Neuronal stem cell (in vitro differentiated cells): ENCODE measurements around the gene TLNRD1.

ENCODE experiments used
- DNase-seq: peaks from one replicate; pipeline ENCODE4 v3.0.0-alpha.2; 2013; ENCODE audit warnings: low spot score
- H2AFZ ChIP-seq: one replicate; pipeline ENCODE4 v1.6.1; 2013; ENCODE audit warnings: mild to moderate bottlenecking, low read length, inconsistent platforms
- H2AK5ac ChIP-seq: 2 replicates; pipeline ENCODE4 v1.6.1; 2013; ENCODE audit warnings: low read depth, mild to moderate bottlenecking, inconsistent platforms, low read length, moderate library complexity, mixed read lengths
- H2BK120ac ChIP-seq: 2 replicates; pipeline ENCODE4 v1.6.1; 2013; ENCODE audit warnings: low read depth, mild to moderate bottlenecking, inconsistent platforms, low read length, moderate library complexity, mixed read lengths
- H2BK12ac ChIP-seq: one replicate; pipeline ENCODE4 v1.6.1; 2013; ENCODE audit warnings: low read length, inconsistent platforms
- H2BK15ac ChIP-seq: 2 replicates; pipeline ENCODE4 v1.6.1; 2013; ENCODE audit warnings: mild to moderate bottlenecking, low read length, inconsistent platforms, mixed read lengths
- H2BK5ac ChIP-seq: one replicate; pipeline ENCODE4 v1.6.1; 2013; ENCODE audit warnings: inconsistent platforms, mild to moderate bottlenecking, low read length, moderate library complexity
- H3K14ac ChIP-seq: one replicate; pipeline ENCODE4 v1.6.1; 2013; ENCODE audit warnings: low read length, inconsistent platforms
- H3K18ac ChIP-seq: 2 replicates; pipeline ENCODE4 v1.6.1; 2013; ENCODE audit warnings: low read length, inconsistent platforms
- H3K23ac ChIP-seq: 2 replicates; pipeline ENCODE4 v1.6.1; 2013; ENCODE audit warnings: low read depth, mild to moderate bottlenecking, mixed read lengths, low read length, inconsistent platforms; ENCODE audit not compliant: poor library complexity
- H3K27ac ChIP-seq: replicated peaks from 3 replicates; pipeline ENCODE4 v1.5.1; 2013; ENCODE audit warnings: low read length, inconsistent platforms
- H3K27me3 ChIP-seq, 3 experiments: 2 replicates each; pipeline ENCODE4 v1.6.1; 2013; ENCODE audit warnings: low read length in 3 of 3, mild to moderate bottlenecking in 2 of 3, inconsistent platforms in 1 of 3, low read depth in 1 of 3, mixed read lengths in 1 of 3, moderate library complexity in 1 of 3; ENCODE audit not compliant: control insufficient read depth in 3 of 3, insufficient read depth in 3 of 3
- H3K36me3 ChIP-seq, 2 donors: replicated peaks in 1 of 2; 2 replicates each; pipeline ENCODE4 v1.6.1; 2013; ENCODE audit warnings: low read length in 2 of 2; ENCODE audit not compliant: control insufficient read depth in 2 of 2, insufficient read depth in 2 of 2
- H3K4ac ChIP-seq: 2 replicates; pipeline ENCODE4 v1.6.1; 2013; ENCODE audit warnings: inconsistent platforms, mild to moderate bottlenecking, low read length, moderate library complexity
- H3K4me1 ChIP-seq, 2 donors: 1 replicate in 1 of 2; 2 replicates in 1 of 2; pipeline ENCODE4 v1.6.1; 2013; ENCODE audit warnings: low read length in 2 of 2, low read depth in 1 of 2; ENCODE audit not compliant: control insufficient read depth in 2 of 2, insufficient read depth in 1 of 2
- H3K4me2 ChIP-seq: one replicate; pipeline ENCODE4 v1.6.1; 2013; ENCODE audit warnings: mild to moderate bottlenecking, low read length, inconsistent platforms; ENCODE audit not compliant: insufficient read depth, poor library complexity, severe bottlenecking
- H3K4me3 ChIP-seq, 2 donors: 2 replicates each; pipeline ENCODE4 v1.5.1; 2013; ENCODE audit warnings: low read length in 2 of 2, mild to moderate bottlenecking in 2 of 2, inconsistent platforms in 1 of 2, moderate library complexity in 1 of 2
- H3K79me1 ChIP-seq: one replicate; pipeline ENCODE4 v1.6.1; 2013; ENCODE audit warnings: low read depth, mild to moderate bottlenecking, inconsistent platforms, low read length, moderate library complexity
- H3K9ac ChIP-seq: one replicate; pipeline ENCODE4 v1.6.1; 2013; ENCODE audit warnings: mild to moderate bottlenecking, low read depth, low read length, inconsistent platforms; ENCODE audit not compliant: poor library complexity
- H3K9me3 ChIP-seq, 2 donors: replicated peaks in 1 of 2; 2 replicates each; pipeline versions ENCODE3 to v1.6.1; 2013; ENCODE audit warnings: low read length in 2 of 2, mild to moderate bottlenecking in 2 of 2, inconsistent platforms in 1 of 2, low read depth in 1 of 2, mixed read lengths in 1 of 2, moderate library complexity in 1 of 2; ENCODE audit not compliant: control insufficient read depth in 2 of 2, insufficient read depth in 1 of 2
- H4K8ac ChIP-seq: one replicate; pipeline ENCODE4 v1.6.1; 2013; ENCODE audit warnings: low read depth, mild to moderate bottlenecking, inconsistent platforms, low read length, moderate library complexity
- H4K91ac ChIP-seq: one replicate; pipeline ENCODE4 v1.6.1; 2013; ENCODE audit warnings: low read length, low read depth, mild to moderate bottlenecking, inconsistent platforms; ENCODE audit not compliant: poor library complexity
- WGBS, 2 donors: extraction: QIAGEN DNeasy Blood & Tissue Kit; methylation state at CpG; one replicate each; pipeline ENCODE4 v1.1.7; 2013; ENCODE audit warnings: missing lambda C conversion rate in 2 of 2, mixed read lengths in 1 of 2; ENCODE audit not compliant: insufficient read length in 2 of 2, insufficient replicate concordance in 1 of 2; ENCODE audit errors: extremely low coverage in 2 of 2; 5-methylcytosine and 5-hydroxymethylcytosine counted together

The TLNRD1 gene

GRCh38 chr15:80988148-80988796 lies 12.5 kb upstream of the TLNRD1 start:
- H3K14ac ChIP-seq: no peak overlapping the region
- H2BK120ac ChIP-seq: no peak overlapping the region
- peak overlapping the region; percentile 63 for H3K4me2 ChIP-seq
- H2BK5ac ChIP-seq: no peak overlapping the region
- no peak overlapping the region for H3K9ac ChIP-seq
- H3K23ac ChIP-seq: no peak overlapping the region
- H2BK12ac ChIP-seq: no peak overlapping the region
- H3K79me1 ChIP-seq: no peaks in the 10 kb centered on the region
- H3K27ac ChIP-seq: no peak overlapping the region
- H2AK5ac ChIP-seq: no peak overlapping the region
- H4K8ac ChIP-seq: no peak overlapping the region
- no peak overlapping the region for H2AFZ ChIP-seq
- no peak overlapping the region for H4K91ac ChIP-seq
- H3K4me1 ChIP-seq: peaks cover 4 to 6% of the 10 kb centered on the region in 2 donors
- H3K4me3 ChIP-seq: peak overlapping the region; percentile 80 to 96
- DNase-seq: no peak
- no CpG with 5 or more reads among the region's 8 CpGs for WGBS, 2 donors
- H3K36me3 ChIP-seq: peaks cover 2 to 25% of the 10 kb centered on the region in 2 donors
- H3K27me3 ChIP-seq: no peaks in the 10 kb centered on the region
- H3K18ac ChIP-seq: no peak overlapping the region
- H2BK15ac ChIP-seq: no peak overlapping the region
- H3K4ac ChIP-seq: no peak overlapping the region
- H3K9me3 ChIP-seq: no peaks in the 10 kb centered on the region

GRCh38 chr15:80989081-80989517 lies 11.6 kb upstream of the TLNRD1 start:
- WGBS, 2 donors: no CpG with 5 or more reads among the region's 7 CpGs
- Histone ChIP-seq H3K27me3 (no peaks in the 10 kb centered on the region), H2AFZ (peak overlapping the region; percentile 98), H2BK15ac (no peak overlapping the region), H3K18ac (peak overlapping the region; percentile 99), H3K4me2 (peak overlapping the region; percentile 63), H4K8ac (no peak overlapping the region), H3K4ac (no peak overlapping the region), H2BK5ac (peak overlapping the region; percentile 71), H3K9ac (peak overlapping the region; percentile 91), H4K91ac (no peak overlapping the region), H3K4me3 (peak overlapping the region; percentile 80 to 96), H2BK12ac (no peak overlapping the region), H2AK5ac (no peak overlapping the region), H3K27ac (peak overlapping the region; percentile 61), H3K4me1 (peaks cover 4 to 6% of the 10 kb centered on the region in 2 donors), H3K14ac (no peak overlapping the region), H3K79me1 (no peaks in the 10 kb centered on the region), H3K9me3 (no peaks in the 10 kb centered on the region), H3K23ac (peak overlapping the region; percentile 97), H2BK120ac (peak overlapping the region; percentile 69), H3K36me3 (peaks cover 2 to 25% of the 10 kb centered on the region in 2 donors)
- peak; percentile 37 for DNase-seq

- Histone ChIP-seq H2AK5ac (no peak within 1 kb of the TSS), H3K4me1 (peaks cover 4 to 6% of the 10 kb centered on the region in 2 donors), H3K36me3 (peaks cover 2 to 25% of the 10 kb centered on the region in 2 donors), H3K9me3 (no peaks in the 10 kb centered on the region), H3K23ac (peak within 1 kb of the TSS; percentile 97), H2BK120ac (peak within 1 kb of the TSS; percentile 69), H3K27ac (peak within 1 kb of the TSS; percentile 61), H3K4me3 (peak within 1 kb of the TSS; percentile 80 to 96), H3K9ac (peak within 1 kb of the TSS; percentile 91), H3K79me1 (no peaks in the 10 kb centered on the region), H2BK12ac (no peak within 1 kb of the TSS), H3K4me2 (peak within 1 kb of the TSS; percentile 63), H3K4ac (no peak within 1 kb of the TSS), H2BK5ac (peak within 1 kb of the TSS; percentile 71), H2BK15ac (no peak within 1 kb of the TSS), H4K91ac (peak within 1 kb of the TSS; percentile 94), H4K8ac (no peak within 1 kb of the TSS), H3K18ac (peak within 1 kb of the TSS; percentile 99), H2AFZ (peak within 1 kb of the TSS; percentile 98), H3K14ac (peak within 1 kb of the TSS; percentile 87), H3K27me3 (no peaks in the 10 kb centered on the region)
- WGBS, 2 donors: no CpG with 5 or more reads among the region's 63 CpGs
- peak; percentile 93 for DNase-seq
These were observed 10.9 kb upstream of the TLNRD1 start, which contains the start of gene MESD for GRCh38 chr15:80989518-80990478. Gene MESD (minus strand): TSS chr15:80989819. CDS start chr15:80989791, 28 bp downstream.

GRCh38 chr15:80990955-80991354 lies 9.8 kb upstream of the TLNRD1 start:
- no peak overlapping the region for H2BK12ac ChIP-seq
- DNase-seq: no peak
- no peak overlapping the region for H3K4ac ChIP-seq
- H3K18ac ChIP-seq: no peak overlapping the region
- H3K4me3 ChIP-seq: no peak overlapping the region
- no peaks in the 10 kb centered on the region for H3K79me1 ChIP-seq
- no peak overlapping the region for H3K27ac ChIP-seq
- no peak overlapping the region for H2AK5ac ChIP-seq
- no CpG with 5 or more reads among the region's 1 CpG for WGBS, 2 donors
- H3K9ac ChIP-seq: no peak overlapping the region
- no peak overlapping the region for H4K91ac ChIP-seq
- no peak overlapping the region for H2BK5ac ChIP-seq
- H4K8ac ChIP-seq: no peak overlapping the region
- H2BK15ac ChIP-seq: no peak overlapping the region
- H3K23ac ChIP-seq: no peak overlapping the region
- H3K27me3 ChIP-seq: no peaks in the 10 kb centered on the region
- no peaks in the 10 kb centered on the region for H3K9me3 ChIP-seq
- no peak overlapping the region for H2BK120ac ChIP-seq
- peaks cover 0 to 13% of the 10 kb centered on the region in 2 donors for H3K36me3 ChIP-seq
- no peak overlapping the region for H2AFZ ChIP-seq
- H3K14ac ChIP-seq: no peak overlapping the region
- no peak overlapping the region for H3K4me2 ChIP-seq
- H3K4me1 ChIP-seq: peaks cover 4 to 13% of the 10 kb centered on the region in 2 donors
